ENCODE results near the gene MINK1.

MINK1 gene

GRCh38 chr17:4881761-4882555 is 48.8 kb downstream of the MINK1 start:
- DNase-seq: peak in 3 of 4 experiments; percentile 22 to 65 (median 45)

GRCh38 chr17:4884489-4884888 is 51.3 kb downstream of the MINK1 start:
- no peak for DNase-seq

GRCh38 chr17:4886830-4887229 is 53.7 kb downstream of the MINK1 start:
- DNase-seq: no peak

GRCh38 chr17:4887581-4887980 is 54.4 kb downstream of the MINK1 start:
- DNase-seq: no peak

GRCh38 chr17:4891411-4892410 is 58.6 kb downstream of the MINK1 start:
- no peak for DNase-seq

- no peak for DNase-seq
Measured at GRCh38 chr17:4892499-4893221, 59.5 kb downstream of the MINK1 start.

- no peak for DNase-seq
Measured at GRCh38 chr17:4893272-4893671, 60.1 kb downstream of the MINK1 start.

- no peak for DNase-seq
Measured at GRCh38 chr17:4893721-4894560, 60.8 kb downstream of the MINK1 start.

- no peak for DNase-seq
Measured at GRCh38 chr17:4895121-4895520, 62.0 kb downstream of the MINK1 start.

- DNase-seq: no peak
Measured at GRCh38 chr17:4895657-4896331, 62.7 kb downstream of the MINK1 start.

GRCh38 chr17:4896332-4897197 is 63.4 kb downstream of the MINK1 start:
- DNase-seq: no peak

- no peak for DNase-seq
Measured at GRCh38 chr17:4897198-4897687, 64.1 kb downstream of the MINK1 start.

GRCh38 chr17:4897785-4898184 is 64.6 kb downstream of the MINK1 start:
- no peak for DNase-seq

GRCh38 chr17:4898351-4898750 is 65.2 kb downstream of the MINK1 start:
- DNase-seq: no peak

- no peak for DNase-seq
Measured at GRCh38 chr17:4898927-4899326, 65.8 kb downstream of the MINK1 start.

GRCh38 chr17:4899341-4900230 is 66.4 kb downstream of the MINK1 start, which contains the start of gene C17orf107:
Gene C17orf107, plus strand, starts transcription at chr17:4899536. Its CDS starts 227 bp downstream, at chr17:4899763.
- DNase-seq: peak; percentile 72 to 86 (median 81)

- peak in 2 of 4 experiments; percentile 16 to 36 for DNase-seq
Measured at GRCh38 chr17:4900231-4901107, 67.3 kb downstream of the MINK1 start.

GRCh38 chr17:4901108-4901647 is 68.0 kb downstream of the MINK1 start:
- no peak for DNase-seq

All from activated naive CD4-positive, alpha-beta T cell (primary cell).